NCI-H226 (cell line): Measurements from ENCODE around the gene OPCML.

Source experiments
- DNase-seq: peaks from one replicate; pipeline ENCODE4 v3.0.0-alpha.2; 2015

The OPCML gene

GRCh38 chr11:133408402-133408801 is 123.9 kb downstream of the OPCML start:
- DNase-seq, result no peak

GRCh38 chr11:133406489-133406888 is 125.8 kb downstream of the OPCML start:
- no peak for DNase-seq

GRCh38 chr11:133403900-133404299 is 128.4 kb downstream of the OPCML start:
- no peak for DNase-seq

- no peak for DNase-seq
Observed at GRCh38 chr11:133402551-133402950, 129.8 kb downstream of the OPCML start.

GRCh38 chr11:133399855-133400625 is 132.3 kb downstream of the OPCML start:
- DNase-seq, result no peak

- no peak for DNase-seq
Observed at GRCh38 chr11:133399294-133399693, 133.0 kb downstream of the OPCML start.

- DNase-seq, result no peak
Observed at GRCh38 chr11:133390803-133391202, 141.5 kb downstream of the OPCML start.

GRCh38 chr11:133388975-133389568 is 143.2 kb downstream of the OPCML start:
- no peak for DNase-seq

GRCh38 chr11:133388260-133388659 is 144.0 kb downstream of the OPCML start:
- DNase-seq, result no peak

GRCh38 chr11:133386852-133387251 is 145.4 kb downstream of the OPCML start:
- no peak for DNase-seq

- no peak for DNase-seq
Observed at GRCh38 chr11:133386262-133386661, 146.0 kb downstream of the OPCML start.

- no peak for DNase-seq
Observed at GRCh38 chr11:133385781-133386180, 146.5 kb downstream of the OPCML start.

- DNase-seq, result no peak
Observed at GRCh38 chr11:133384731-133385130, 147.6 kb downstream of the OPCML start.

GRCh38 chr11:133383689-133384088 is 148.6 kb downstream of the OPCML start:
- DNase-seq, result no peak

- DNase-seq, result no peak
Observed at GRCh38 chr11:133383201-133383600, 149.1 kb downstream of the OPCML start.

- DNase-seq, result no peak
Observed at GRCh38 chr11:133382131-133382812, 150.0 kb downstream of the OPCML start.

- no peak for DNase-seq
Observed at GRCh38 chr11:133381761-133382130, 150.6 kb downstream of the OPCML start.

- no peak for DNase-seq
Observed at GRCh38 chr11:133366147-133366546, 166.2 kb downstream of the OPCML start.

GRCh38 chr11:133362916-133363315 is 169.4 kb downstream of the OPCML start:
- DNase-seq, result no peak

- DNase-seq, result no peak
Observed at GRCh38 chr11:133362156-133362555, 170.1 kb downstream of the OPCML start.

- no peak for DNase-seq
Observed at GRCh38 chr11:133361689-133361994, 170.7 kb downstream of the OPCML start.

GRCh38 chr11:133360860-133361688 is 171.2 kb downstream of the OPCML start:
- DNase-seq, result no peak

GRCh38 chr11:133355095-133355494 is 177.2 kb downstream of the OPCML start:
- no peak for DNase-seq
